ENCODE data around the gene ELAVL3.

Gene ELAVL3

DNA sequence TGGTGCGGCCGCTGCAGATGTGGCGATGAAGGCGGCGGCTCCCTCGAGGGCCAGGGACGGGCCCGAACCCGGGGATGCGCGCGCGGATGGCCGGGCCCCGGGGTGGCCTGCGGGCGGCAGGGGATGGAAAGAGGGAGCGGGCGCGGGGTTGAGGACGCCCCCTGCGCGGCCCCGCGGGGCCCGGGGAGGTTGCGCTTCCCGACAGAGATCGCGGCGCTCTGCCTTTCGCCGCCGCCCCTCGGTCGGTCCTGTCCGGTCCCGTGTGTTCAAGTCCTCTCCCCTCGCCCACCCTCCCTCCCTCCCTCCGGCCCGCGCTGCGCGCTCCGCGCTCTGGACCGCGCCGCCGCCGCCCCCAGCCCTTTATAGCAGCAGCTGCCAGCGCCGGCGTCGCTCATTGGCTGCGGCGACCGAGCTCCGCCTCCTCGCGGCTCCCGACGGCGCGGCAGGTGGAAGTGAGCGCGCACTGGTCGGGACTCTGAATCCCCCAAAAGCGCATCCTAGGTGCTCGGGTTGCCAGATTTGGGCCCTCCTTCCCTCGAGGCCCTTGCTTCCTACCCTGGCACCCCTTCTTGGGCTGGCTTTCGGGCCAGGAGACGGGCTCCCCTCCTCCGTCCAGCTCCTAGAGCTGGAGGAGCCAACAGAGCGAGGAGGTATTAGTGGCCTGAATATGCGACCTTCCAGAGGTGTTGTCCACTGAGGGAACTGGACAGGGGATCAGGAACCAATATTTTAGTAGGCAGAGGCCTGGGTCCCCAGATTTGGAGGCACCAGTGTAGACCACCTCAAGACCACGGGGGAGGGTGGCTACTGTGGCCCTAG, at the start of gene ELAVL3:
ELAVL3 (minus strand) TSS at position 332 of the 819 bp plus-strand sequence. CDS start 438 bp downstream, outside the sequence.
- no peak for DNase-seq

- peak; percentile 83 for DNase-seq
Observed at GRCh38 chr19:11530432-11530831, 49.6 kb upstream of the ELAVL3 start.

GRCh38 chr19:11528551-11529341, 47.9 kb upstream of the ELAVL3 start, which contains the start of gene ECSIT:
Gene ECSIT, minus strand, starts transcription at chr19:11529134. Its CDS starts 9,964 bp downstream, at chr19:11519170.
- peak; percentile 92 for DNase-seq

DNA sequence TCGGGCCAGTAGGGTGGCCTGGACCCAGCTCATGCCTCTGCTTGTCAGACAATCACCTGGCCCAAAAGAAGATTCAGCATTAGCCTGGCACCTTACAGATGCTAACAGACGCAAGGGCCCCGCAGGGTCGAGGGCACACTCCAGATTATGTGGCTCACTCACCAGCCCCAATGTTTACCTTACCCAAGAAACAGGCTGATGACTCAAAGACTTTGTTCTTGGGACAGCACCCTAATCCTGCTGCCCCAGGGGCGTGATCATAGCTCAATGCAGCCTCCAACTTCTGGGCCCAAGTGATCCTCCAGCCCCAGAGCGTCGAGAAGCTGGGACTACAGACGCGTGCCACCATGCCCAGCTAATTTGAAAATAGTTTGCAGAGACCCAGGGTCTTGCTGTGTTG, 38.3 kb upstream of the ELAVL3 start:
- DNase-seq = no peak

GRCh38 chr19:11513946-11514345, 33.1 kb upstream of the ELAVL3 start:
- DNase-seq = no peak

DNA sequence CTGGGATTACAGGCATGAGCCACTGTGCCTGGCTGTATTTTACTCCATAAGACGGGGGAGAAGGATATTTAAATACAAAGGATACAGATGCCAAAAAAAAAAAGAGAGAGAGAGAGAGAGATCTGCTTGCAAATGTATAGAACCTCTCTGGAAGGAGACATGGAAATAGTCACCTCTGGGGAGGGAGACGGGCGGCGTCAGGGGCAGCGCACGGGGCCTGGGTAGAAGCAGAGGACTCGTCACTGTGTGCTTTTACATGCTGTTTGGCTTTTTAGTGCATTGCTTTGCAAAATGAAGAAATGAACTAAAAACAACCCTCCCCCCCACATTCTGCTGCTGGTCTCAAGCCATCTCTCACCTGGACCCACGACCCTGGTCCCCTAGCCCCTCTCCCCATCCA, 29.6 kb upstream of the ELAVL3 start:
- no peak for DNase-seq

DNA sequence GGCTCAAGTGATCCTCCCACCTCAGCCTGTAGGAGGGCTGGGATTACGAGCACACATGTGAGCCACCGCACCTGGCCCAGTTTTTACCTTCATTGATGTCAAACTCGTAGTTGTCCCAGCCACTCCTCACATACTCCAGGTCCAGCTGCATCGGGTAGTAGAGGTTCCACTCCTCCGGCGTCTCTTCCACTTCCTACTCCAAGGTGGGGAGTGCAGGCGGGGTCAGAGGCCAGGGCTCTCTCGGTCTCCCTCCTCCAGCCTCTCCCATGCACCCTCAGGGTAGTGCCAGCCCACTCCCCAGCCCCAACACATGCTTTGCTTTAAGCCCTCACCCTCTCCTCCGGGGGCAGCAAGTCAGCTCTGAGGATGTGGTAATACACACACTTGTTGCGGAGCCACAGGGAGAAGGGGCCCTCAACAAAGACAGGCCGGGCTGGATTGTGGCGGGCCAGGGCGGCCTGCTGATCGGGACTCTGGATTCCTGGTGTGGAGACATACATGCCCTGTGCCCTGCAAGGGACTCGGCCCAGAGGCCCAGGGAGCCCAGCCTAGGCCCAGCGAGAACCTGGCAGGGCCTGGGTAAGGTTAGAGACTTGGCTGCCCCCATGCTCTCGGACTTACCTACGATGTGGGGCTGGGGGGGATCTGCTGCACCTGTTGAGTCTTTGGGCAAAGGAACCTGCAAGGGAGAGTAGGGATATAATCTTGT, 26.7 kb upstream of the ELAVL3 start:
- DNase-seq = no peak

DNA sequence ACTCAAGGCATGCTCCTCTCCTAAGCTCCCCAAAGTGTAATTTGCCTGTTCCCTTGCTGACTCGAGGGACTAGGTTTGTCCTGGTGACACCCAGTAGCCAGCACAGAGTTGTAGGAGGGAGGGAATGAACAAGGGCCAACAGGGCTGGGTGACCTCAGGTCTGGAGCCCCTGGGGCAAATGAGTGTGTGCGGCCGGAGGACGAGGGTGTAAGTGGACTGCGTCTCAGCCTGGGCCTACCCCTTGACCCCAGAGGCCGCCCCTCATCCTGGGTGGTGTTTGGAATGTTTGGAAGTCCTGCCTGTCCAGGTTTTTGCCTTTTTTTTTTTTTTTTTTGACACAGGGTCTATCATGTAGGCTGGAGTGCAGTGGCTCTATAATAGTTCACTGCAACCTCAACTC, 26.1 kb upstream of the ELAVL3 start:
- no peak for DNase-seq

DNA sequence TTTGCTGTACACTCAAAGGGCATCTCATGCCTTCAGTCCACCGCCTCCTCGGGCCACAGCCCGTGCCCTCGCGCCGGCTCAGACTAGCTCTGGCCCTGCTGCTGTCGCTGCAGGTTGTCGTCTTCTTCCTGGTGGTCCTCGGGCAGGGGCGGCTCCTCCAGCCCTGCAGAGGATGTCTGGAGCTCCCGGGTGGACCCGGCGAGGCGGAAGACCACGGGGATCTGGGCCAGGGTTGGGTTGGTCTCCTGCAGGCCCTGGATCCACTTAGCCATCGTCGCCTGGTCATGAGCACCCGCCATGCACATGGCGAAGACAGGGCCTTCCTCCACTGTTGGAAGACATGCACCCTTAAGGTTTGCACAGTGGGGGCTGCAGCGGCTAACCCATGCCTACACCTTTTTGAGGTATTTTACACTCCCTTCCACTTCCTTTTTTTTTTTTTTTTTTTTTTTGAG, 25.3 kb upstream of the ELAVL3 start:
- no peak for DNase-seq

DNA sequence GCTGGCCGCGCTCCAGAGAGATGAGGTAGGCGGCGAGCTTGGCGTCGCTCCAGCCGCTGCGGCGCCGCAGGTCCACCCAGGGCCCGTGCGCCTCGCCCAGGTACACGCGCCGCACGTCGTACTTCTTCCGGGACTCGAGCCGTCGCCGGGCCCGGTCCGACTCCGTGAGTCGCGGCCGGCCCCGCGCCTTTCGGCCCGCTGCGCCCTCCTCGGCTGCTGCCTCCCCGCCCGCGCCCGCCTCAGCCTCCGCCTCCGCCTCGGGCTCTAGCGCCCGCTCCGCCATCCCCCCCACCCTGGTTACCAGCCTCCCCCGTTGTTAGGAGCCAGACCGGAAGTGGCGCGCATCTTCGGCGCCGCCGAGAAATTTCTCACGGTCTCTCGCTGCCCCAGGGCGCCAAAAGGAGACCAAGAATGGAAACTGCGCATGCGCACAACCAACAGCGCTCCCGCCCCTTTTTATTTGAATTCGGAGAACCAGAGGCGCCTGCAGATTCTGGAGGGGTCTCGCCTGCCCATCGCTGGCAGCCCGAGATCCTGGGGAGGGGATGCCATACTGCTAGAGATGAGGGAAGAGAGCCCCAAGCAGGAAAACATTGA, 24.8 kb upstream of the ELAVL3 start, which contains the start of gene ZNF653:
ZNF653 (minus strand) TSS at position 336 of the 597 bp plus-strand sequence; CDS start at position 283, 53 bp downstream.
- peak; percentile 94 for DNase-seq

- peak; percentile 90 for DNase-seq
Observed at GRCh38 chr19:11505032-11505503, 24.2 kb upstream of the ELAVL3 start.

DNA sequence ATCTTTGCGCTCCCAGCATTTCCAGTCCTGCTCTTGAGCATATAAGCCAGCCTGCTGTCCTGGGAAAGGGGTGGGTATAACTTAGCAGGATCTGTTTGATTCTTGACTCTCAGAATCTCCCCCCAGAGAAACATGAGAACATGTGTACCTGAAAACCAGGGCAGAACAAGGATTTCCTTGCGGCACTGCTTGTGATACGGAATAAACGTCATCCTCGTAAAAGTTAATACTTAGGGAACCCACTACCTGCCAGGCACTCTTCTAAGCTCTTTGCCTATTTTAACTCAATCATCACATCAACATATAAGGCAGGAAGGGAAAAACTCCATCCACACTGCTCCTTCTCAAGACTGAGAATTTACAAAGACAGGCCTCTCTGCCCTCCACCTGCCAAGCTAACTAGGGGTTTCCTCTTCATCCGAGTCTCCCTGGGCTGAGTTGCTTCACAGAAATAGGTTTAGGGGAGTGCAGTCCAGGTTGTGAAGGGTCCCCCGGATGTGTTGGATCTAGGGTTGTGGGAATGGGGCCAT, 23.7 kb upstream of the ELAVL3 start:
- no peak for DNase-seq

- no peak for DNase-seq
Observed at GRCh38 chr19:11499890-11500420, 19.1 kb upstream of the ELAVL3 start.

GRCh38 chr19:11499220-11499726, 18.4 kb upstream of the ELAVL3 start:
- no peak for DNase-seq

DNA sequence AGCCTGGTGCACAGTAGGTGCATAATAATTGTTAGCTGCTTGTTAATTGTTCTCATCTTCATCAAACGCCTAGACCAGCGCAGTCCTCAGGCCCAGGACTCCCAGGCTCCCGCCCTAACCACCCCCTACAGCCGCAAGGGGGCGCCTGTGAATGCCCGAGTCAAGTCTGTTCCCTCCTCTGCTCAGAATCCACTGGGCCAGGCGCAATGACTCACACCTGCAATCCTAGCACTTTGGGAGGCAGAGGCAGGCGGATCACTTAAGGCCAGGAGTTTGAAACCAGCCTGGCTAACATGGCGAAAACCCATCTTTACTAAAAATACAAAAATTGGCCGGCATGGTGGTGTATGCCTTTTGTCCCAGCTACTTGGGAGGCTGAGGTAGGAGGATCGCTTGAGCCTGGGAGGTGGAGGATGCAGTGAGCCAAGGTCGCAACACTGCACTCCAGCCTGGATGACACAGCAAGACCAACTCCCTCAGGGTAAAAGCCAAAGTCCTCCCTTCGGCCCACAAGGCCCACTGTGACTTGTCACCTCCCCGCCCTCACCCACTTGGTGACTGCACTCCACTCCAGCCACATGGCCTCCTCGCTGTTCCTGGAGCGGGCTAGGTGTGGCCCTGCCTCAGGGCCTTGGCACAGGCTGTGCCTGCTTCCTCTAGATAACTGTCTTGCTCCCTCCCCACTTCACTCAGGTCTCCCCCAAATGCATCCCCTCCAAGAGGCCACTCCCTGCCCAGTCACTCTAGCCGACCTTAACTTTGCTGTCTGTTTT, 15.7 kb upstream of the ELAVL3 start:
- no peak for DNase-seq

- no peak for DNase-seq
Observed at GRCh38 chr19:11495885-11496284, 15.0 kb upstream of the ELAVL3 start.

- no peak for DNase-seq
Observed at GRCh38 chr19:11495481-11495880, 14.6 kb upstream of the ELAVL3 start.

DNA sequence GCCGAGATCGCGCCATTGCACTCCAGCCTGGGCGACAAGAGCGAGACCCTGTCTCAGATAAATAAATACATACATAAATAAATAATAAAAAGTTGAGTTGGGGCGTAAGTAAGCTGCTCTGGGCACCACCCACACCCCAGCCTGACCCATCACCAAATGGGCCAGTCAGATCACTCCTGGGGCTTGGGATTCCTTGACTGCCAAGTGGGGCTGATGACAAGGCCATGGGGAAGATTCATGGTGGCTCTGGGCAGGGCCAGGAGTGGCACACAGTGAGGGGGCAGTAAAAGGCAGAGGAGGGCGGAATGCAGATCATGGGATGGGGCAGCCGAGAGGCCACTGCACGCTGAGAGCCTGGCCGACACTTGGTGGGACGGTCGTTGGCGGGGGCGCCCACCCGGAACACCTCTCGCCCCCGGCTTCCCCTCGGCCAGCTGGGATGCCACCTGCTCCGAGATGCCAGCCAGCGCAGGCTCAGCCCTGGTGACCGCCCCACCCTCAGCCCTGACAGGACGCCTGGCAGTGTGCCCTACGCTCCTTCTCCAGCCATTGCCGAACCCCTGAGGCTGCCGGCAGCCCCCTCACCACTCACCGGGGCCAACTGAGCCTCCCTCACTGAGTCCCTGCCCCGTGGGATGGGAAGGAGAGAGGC, 13.9 kb upstream of the ELAVL3 start:
- DNase-seq = no peak

GRCh38 chr19:11489378-11489777, 8.5 kb upstream of the ELAVL3 start:
- no peak for DNase-seq

Data from NCI-H1048 (cell line).